Measurements from ENCODE around the gene MFSD12.

GRCh38 chr19:3531716-3532115 is 25.7 kb downstream of the MFSD12 start:
- TF ChIP-seq CTCF (IDR thresholded peaks at IDR 0.05; ENCODE audit: insufficient read depth, low read length, poor library complexity, severe bottlenecking) (no peak), EZH2phosphoT487 (conservative IDR thresholded peaks at IDR 0.05; ENCODE audit: low read length) (no peak)
